ENCODE results near the gene RBM18. TPM values are rescaled to one million over a fixed set of nuclear protein-coding genes. Genes with fewer than 3 reads are reported as not detected.
A peak's percentile ranks its signal among the peaks of the same experiment; 100 is the strongest.

RBM18 gene
- total RNA-seq, 3 donors from 2014 or later (not counting 1 experiment from before 2014, with no cell fraction given): 24.9 to 30.9 (median 29.7) TPM

DNA sequence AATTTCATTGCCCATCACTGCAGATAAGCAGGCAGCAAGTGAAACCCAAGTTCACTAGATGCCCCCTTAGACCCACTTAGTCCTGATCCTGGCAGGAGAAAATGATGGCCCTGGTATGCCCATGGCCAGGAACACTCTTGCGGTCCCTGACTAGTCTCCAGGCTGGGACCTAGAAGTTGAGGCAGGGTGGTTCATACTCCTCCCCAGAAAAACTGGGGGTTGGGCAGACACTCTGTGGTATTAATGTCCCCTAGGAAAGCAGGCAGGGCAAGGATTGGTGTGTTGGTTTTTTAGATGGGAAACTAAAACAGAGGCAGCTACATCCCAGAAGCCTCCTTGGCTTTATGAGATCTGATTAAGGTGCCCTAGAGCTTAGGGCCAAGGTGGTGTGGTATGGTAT lies 49.0 kb downstream of the RBM18 start:
- Histone ChIP-seq H3K36me3 (ENCODE audit: control insufficient read depth, insufficient read depth, low read length) (no peaks in the 10 kb centered on the region), H3K27ac (ENCODE audit: low read length) (no peak overlapping the region), H3K9me3 (ENCODE audit: control insufficient read depth, insufficient read depth, low read length) (no peaks in the 10 kb centered on the region), H3K4me1 (ENCODE audit: control insufficient read depth, insufficient read depth, low read length) (peaks cover 29% of the 10 kb centered on the region), H3K27me3 (ENCODE audit: control insufficient read depth, insufficient read depth, low read length) (peaks cover 39% of the 10 kb centered on the region), H3K4me3 (ENCODE audit: low read length) (no peak overlapping the region)
- intact Hi-C loops (cut with micrococcal nuclease): no loop called here
- Mint-ChIP-seq H3K27ac (no peak overlapping the region), H3K4me1 (peaks cover 22 to 33% of the 10 kb centered on the region in 2 donors), H3K36me3 (no peaks in the 10 kb centered on the region), H3K4me3 (no peak overlapping the region), H3K27me3 (ENCODE audit: low read depth in 2 of 2) (peaks cover 70 to 74% of the 10 kb centered on the region in 2 donors), H3K9me3 (no peaks in the 10 kb centered on the region)
- ATAC-seq (no peak), DNase-seq (no peak)
- 100% methylated on average over 1 of the region's 1 CpG for WGBS (ENCODE audit: insufficient coverage)
- TF ChIP-seq, protein P1, sequence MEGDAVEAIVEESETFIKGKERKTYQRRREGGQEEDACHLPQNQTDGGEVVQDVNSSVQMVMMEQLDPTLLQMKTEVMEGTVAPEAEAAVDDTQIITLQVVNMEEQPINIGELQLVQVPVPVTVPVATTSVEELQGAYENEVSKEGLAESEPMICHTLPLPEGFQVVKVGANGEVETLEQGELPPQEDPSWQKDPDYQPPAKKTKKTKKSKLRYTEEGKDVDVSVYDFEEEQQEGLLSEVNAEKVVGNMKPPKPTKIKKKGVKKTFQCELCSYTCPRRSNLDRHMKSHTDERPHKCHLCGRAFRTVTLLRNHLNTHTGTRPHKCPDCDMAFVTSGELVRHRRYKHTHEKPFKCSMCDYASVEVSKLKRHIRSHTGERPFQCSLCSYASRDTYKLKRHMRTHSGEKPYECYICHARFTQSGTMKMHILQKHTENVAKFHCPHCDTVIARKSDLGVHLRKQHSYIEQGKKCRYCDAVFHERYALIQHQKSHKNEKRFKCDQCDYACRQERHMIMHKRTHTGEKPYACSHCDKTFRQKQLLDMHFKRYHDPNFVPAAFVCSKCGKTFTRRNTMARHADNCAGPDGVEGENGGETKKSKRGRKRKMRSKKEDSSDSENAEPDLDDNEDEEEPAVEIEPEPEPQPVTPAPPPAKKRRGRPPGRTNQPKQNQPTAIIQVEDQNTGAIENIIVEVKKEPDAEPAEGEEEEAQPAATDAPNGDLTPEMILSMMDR (IDR thresholded peaks at IDR 0.05): no peak

DNA sequence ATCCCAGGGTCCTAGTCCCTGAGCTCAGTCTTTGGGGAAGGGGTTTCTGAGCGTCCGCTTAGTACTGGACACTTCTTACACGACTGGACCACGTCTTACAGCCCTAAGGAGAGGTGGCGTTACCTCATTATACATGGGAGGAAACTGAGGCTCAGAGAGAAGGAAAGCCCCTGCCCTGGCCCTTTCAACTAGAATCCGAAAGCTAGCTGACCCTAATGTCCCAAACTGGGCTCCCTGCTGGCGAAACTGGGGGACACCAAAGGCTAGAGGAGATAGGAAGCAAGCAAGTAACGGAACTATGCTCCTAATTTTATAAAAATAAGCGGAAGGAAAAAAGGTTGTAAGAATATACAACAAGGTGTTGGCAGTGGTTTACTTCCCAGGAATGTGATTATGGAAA lies 50.1 kb downstream of the RBM18 start:
- Histone ChIP-seq H3K27ac (ENCODE audit: low read length) (no peak overlapping the region), H3K27me3 (ENCODE audit: control insufficient read depth, insufficient read depth, low read length) (peaks cover 30% of the 10 kb centered on the region), H3K9me3 (ENCODE audit: control insufficient read depth, insufficient read depth, low read length) (no peaks in the 10 kb centered on the region), H3K36me3 (ENCODE audit: control insufficient read depth, insufficient read depth, low read length) (no peaks in the 10 kb centered on the region), H3K4me1 (ENCODE audit: control insufficient read depth, insufficient read depth, low read length) (peaks cover 22% of the 10 kb centered on the region), H3K4me3 (ENCODE audit: low read length) (no peak overlapping the region)
- Mint-ChIP-seq H3K4me3 (peak overlapping the region; percentile 77), H3K9me3 (no peaks in the 10 kb centered on the region), H3K27ac (no peak overlapping the region), H3K36me3 (no peaks in the 10 kb centered on the region), H3K27me3 (ENCODE audit: low read depth in 2 of 2) (peaks cover 61 to 62% of the 10 kb centered on the region in 2 donors), H3K4me1 (peaks cover 16 to 30% of the 10 kb centered on the region in 2 donors)
- ATAC-seq (no peak), DNase-seq (no peak)
- TF ChIP-seq, protein P1 (IDR thresholded peaks at IDR 0.05): no peak
- intact Hi-C loops (cut with micrococcal nuclease): no loop called here
- WGBS (ENCODE audit: insufficient coverage): 93% methylated on average over 9 of the region's 9 CpGs

DNA sequence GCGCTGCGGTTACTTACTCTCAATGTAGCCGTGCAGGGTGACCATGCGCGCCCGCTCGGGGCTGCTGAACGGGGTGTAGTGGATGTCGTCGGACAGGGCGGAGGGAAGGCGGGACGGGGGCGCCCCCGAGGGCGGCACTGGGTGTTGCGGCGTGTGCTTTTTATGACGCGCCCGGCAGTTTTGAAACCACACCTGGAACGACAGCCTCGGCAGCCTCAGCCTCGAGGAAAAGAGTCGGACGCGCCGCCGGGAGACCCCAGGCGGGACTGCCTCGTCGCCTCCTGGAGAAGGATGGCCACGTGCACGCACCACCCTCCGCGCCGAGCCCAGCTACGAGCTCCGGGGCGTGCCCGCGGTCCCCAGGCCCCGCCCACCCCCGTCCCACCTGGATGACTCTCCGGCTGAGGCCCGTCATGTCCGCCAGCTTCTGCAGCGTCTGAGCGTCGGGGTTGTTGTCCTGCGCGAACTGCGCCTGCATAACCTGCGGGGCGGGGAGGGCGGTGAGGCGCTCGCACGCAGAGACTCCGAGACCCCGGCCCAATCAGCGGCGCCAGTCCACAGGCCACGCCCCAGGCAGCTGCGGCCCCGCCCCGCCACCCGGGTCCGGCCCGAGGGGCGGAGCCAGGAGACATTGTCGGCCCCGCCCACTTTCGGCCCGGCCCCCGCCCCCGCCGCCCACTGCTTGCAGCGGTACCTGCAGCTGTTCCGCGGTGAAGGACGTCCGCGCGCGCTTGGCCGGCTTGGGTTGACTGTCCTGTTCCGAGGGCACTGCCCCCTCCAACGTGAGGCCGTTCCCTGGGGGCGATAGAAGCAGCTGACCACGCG lies 50.8 kb downstream of the RBM18 start:
- Mint-ChIP-seq H3K27ac (peak overlapping the region in 1 of 2 donors; percentile 67), H3K27me3 (ENCODE audit: low read depth in 2 of 2) (peaks cover 54 to 55% of the 10 kb centered on the region in 2 donors), H3K36me3 (no peaks in the 10 kb centered on the region), H3K4me1 (peaks cover 9 to 23% of the 10 kb centered on the region in 2 donors), H3K4me3 (peak overlapping the region; percentile 69), H3K9me3 (no peaks in the 10 kb centered on the region)
- 3% methylated on average over 93 of the region's 93 CpGs for WGBS (ENCODE audit: insufficient coverage)
- H3K9me3 ChIP-seq (ENCODE audit: control insufficient read depth, insufficient read depth, low read length): no peaks in the 10 kb centered on the region
- peak overlapping the region; percentile 0 for H3K4me3 ChIP-seq (ENCODE audit: low read length)
- intact Hi-C loops (cut with micrococcal nuclease): no loop called here
- TF ChIP-seq, protein P1 (IDR thresholded peaks at IDR 0.05): no peak
- H3K27me3 ChIP-seq (ENCODE audit: control insufficient read depth, insufficient read depth, low read length): peaks cover 23% of the 10 kb centered on the region
- no peaks in the 10 kb centered on the region for H3K36me3 ChIP-seq (ENCODE audit: control insufficient read depth, insufficient read depth, low read length)
- ATAC-seq (peak; percentile 53 to 79 (median 77)), DNase-seq (peak; percentile 26 to 65)
- no peak overlapping the region for H3K27ac ChIP-seq (ENCODE audit: low read length)
- peaks cover 15% of the 10 kb centered on the region for H3K4me1 ChIP-seq (ENCODE audit: control insufficient read depth, insufficient read depth, low read length)

All from natural killer cell (primary cell).